Kidney (tissue), 14 donors: ENCODE results near the gene LRRN4CL. TPM values are rescaled to one million over a fixed set of nuclear protein-coding genes. Genes with fewer than 3 reads are reported as not detected.
A peak's percentile ranks its signal among the peaks of the same experiment; 100 is the strongest.

Source experiments
- DNase-seq, 5 donors: peaks; one replicate each; pipeline ENCODE4 v3.0.0-alpha.2; 2013 to 2020
- FAIRE-seq: peaks from 2 replicates; lab custom pipeline; 2012; peaks lifted over from hg19 to GRCh38; lab: Jason Lieb, UNC
- H3K27ac ChIP-seq, 2 donors: one replicate each; pipeline ENCODE4 v1.7.0; 2013; ENCODE audit warnings: low read depth in 2 of 2, low read length in 2 of 2, inconsistent platforms in 1 of 2
- H3K27me3 ChIP-seq: one replicate; pipeline ENCODE4 v1.7.1; 2013; ENCODE audit warnings: low read length, inconsistent platforms; ENCODE audit not compliant: control insufficient read depth, insufficient read depth
- H3K36me3 ChIP-seq, 3 donors: one replicate each; pipeline versions ENCODE4 v1.7.0 to v1.7.1; 2013; ENCODE audit warnings: low read length in 3 of 3, control low read depth in 1 of 3, inconsistent platforms in 1 of 3; ENCODE audit not compliant: insufficient read depth in 3 of 3, control insufficient read depth in 2 of 3
- H3K4me1 ChIP-seq, 3 donors: one replicate each; pipeline versions ENCODE4 v1.7.0 to v1.7.1; 2013; ENCODE audit warnings: low read length in 3 of 3, inconsistent platforms in 1 of 3, low read depth in 1 of 3; ENCODE audit not compliant: control insufficient read depth in 2 of 3, insufficient read depth in 2 of 3
- H3K4me3 ChIP-seq, 3 donors: one replicate each; pipeline versions ENCODE4 v1.7.0 to v1.8.1; 2013; ENCODE audit warnings: low read length in 3 of 3, control low read depth in 1 of 3, inconsistent platforms in 1 of 3
- H3K9ac ChIP-seq, 3 donors: one replicate each; pipeline versions ENCODE4 v1.7.0 to v1.7.1; 2013; ENCODE audit warnings: low read length in 3 of 3, control low read depth in 1 of 3, inconsistent platforms in 1 of 3
- H3K9me3 ChIP-seq, 3 donors: one replicate each; pipeline versions ENCODE4 v1.7.0 to v1.7.1; 2013; ENCODE audit warnings: low read length in 3 of 3, control low read depth in 1 of 3, inconsistent platforms in 1 of 3; ENCODE audit not compliant: control insufficient read depth in 2 of 3, insufficient read depth in 1 of 3
- intact Hi-C: fragments of 100-400 bp; cut with DNase I; formaldehyde crosslinking; loops from one replicate; pipeline ENCODE4 v1.11.1; 2022
- polyA plus RNA-seq: library from polyadenylated mRNA; stranded (reverse); fragments of 350-450 nt; fragmentation: Illumina TruSeq; extraction: RNeasy Lipid Tissue Mini Kit (QIAGEN cat#74804); gene quantifications from one replicate; pipeline ENCODE4 v1.2.3, GENCODE V29; 2014; ENCODE audit warnings: low read depth, low replicate concordance; ENCODE audit not compliant: insufficient read depth
- total RNA-seq: library from RNA; stranded (reverse); fragmentation: NEBNext Ultra II Directional; extraction: Animal tissue kit (Norgen Biotek cat#: 25700); gene quantifications from one replicate; pipeline ENCODE4 v1.2.1, GENCODE V29; 2021
- TF ChIP-seq, protein P1 (sequence below): IDR thresholded peaks from 3 replicates; pipeline ENCODE4 v1.5.1; 2012; ENCODE audit warnings: mild to moderate bottlenecking, moderate library complexity, borderline replicate concordance; ENCODE audit not compliant: insufficient read depth; ENCODE audit errors: extremely low read depth
- donor health status: control.
- donor health status: control.
- donor health status: control.
- donor health status: control.
- donor health status: control.
- donor health status: DM: yes; HTN: yes; CAD: no.
- donor health status: Normal renal cell carcinoma (clear cell type).

The LRRN4CL gene
- total and polyA plus RNA-seq, 2 donors from 2014 or later, result 0.58 to 1.2 TPM

DNA sequence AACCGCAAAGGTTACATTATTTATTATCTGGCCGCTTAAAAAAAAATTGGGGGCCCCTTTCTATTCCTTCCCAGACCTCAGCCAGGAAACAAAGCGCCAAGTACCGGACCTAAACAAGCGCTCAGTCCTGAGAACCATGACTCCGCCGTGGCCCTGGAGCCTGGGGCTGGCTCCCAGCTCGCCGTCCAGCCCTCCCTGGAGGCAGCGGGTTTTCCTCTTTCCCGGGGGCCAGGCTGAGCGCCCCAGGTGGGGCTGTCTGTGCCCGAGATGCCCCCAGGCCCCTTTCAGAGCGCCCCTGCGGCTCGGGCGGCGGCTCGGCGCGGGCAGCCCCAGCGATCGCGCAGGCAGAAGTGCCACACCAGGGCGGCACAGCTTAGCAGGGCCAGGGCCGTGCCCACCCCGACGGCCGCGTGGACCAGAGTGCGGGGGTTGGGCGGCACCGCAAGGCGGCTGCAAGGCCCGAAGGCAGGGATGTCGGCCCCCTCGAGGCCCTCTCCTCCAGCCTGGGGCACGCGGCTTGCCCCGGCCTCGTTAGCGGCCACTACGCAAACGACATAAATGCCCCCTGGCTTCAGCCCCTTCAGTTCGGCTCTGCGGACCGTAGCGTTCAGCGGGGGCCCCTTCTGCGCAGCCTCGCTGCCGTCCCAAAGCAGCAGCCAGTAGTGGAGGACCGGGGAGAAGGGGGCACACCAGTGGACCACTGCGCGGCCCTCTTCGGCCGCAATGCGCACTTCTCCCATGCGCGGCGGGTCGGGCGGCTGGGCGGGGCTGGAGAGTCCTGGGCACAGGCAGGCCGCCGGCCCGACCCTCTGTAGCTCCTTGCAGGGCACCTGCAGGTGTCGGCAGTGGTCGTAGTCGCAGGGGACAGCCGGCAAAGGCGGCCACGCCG, 1.6 kb downstream of the LRRN4CL start:
- FAIRE-seq (no peak), DNase-seq (peak; percentile 66 to 74 (median 70))
- peaks cover 5 to 23% (median 12%) of the 10 kb centered on the region in 3 donors for H3K36me3 ChIP-seq
- intact Hi-C loops, result no loop called here
- H3K9me3 ChIP-seq, result no peaks in the 10 kb centered on the region
- no peaks in the 10 kb centered on the region for H3K27me3 ChIP-seq
- TF ChIP-seq, protein P1, sequence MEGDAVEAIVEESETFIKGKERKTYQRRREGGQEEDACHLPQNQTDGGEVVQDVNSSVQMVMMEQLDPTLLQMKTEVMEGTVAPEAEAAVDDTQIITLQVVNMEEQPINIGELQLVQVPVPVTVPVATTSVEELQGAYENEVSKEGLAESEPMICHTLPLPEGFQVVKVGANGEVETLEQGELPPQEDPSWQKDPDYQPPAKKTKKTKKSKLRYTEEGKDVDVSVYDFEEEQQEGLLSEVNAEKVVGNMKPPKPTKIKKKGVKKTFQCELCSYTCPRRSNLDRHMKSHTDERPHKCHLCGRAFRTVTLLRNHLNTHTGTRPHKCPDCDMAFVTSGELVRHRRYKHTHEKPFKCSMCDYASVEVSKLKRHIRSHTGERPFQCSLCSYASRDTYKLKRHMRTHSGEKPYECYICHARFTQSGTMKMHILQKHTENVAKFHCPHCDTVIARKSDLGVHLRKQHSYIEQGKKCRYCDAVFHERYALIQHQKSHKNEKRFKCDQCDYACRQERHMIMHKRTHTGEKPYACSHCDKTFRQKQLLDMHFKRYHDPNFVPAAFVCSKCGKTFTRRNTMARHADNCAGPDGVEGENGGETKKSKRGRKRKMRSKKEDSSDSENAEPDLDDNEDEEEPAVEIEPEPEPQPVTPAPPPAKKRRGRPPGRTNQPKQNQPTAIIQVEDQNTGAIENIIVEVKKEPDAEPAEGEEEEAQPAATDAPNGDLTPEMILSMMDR, result no peak
- peak overlapping the region in 2 of 3 donors; percentile 32 to 34 for H3K4me3 ChIP-seq
- peaks cover 4 to 9% (median 8%) of the 10 kb centered on the region in 3 donors for H3K4me1 ChIP-seq
- H3K9ac ChIP-seq, result peak overlapping the region in 1 of 3 donors; percentile 46
- no peak overlapping the region for H3K27ac ChIP-seq

DNA sequence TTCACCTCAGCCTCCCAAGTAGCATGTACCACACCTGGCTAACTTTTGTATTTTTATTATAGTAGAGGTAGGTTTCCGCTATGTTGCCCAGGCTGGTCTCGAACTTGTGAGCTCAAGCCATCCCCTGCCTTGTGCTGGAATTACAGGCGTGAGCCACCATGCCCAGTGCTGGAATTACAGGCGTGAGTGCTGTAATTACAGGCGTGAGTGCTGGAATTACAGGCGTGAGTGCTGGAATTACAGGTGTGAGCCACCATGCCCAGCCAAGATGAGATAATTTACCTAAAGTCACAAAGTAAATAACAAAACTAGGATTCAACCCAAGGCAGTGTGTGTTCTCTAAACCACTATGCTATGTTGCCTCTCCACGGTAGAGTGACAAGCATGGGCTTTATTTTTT, 6.8 kb downstream of the LRRN4CL start:
- TF ChIP-seq, protein P1, result no peak
- no peak overlapping the region for H3K27ac ChIP-seq
- peaks cover 0 to under 1% (median 0%) of the 10 kb centered on the region in 3 donors for H3K36me3 ChIP-seq
- no peaks in the 10 kb centered on the region for H3K27me3 ChIP-seq
- intact Hi-C loops, result no loop called here
- FAIRE-seq (no peak), DNase-seq (no peak)
- H3K4me1 ChIP-seq, result peaks cover 0 to 8% (median 4%) of the 10 kb centered on the region in 3 donors
- H3K4me3 ChIP-seq, result no peak overlapping the region
- H3K9ac ChIP-seq, result no peak overlapping the region
- no peaks in the 10 kb centered on the region for H3K9me3 ChIP-seq

DNA sequence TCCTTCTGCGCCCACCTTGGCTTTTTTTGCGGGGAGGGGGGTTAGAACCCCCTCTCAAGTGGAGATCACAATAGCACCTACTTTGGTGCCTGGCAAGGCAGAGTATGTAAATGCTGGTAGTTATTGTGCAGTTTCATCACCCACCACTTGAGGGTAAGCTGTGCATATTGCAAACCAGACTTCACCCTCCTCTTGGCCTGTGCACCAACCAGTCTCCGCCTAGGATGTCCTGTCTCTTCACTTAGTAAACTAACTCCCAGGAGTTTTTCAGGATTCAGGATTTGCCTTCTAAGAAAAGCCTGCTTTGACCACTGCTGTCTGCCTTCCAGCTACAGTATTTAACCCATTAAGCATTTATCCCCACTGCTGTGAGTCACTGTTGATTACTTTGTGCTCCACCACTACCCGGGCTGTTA, 8.5 kb downstream of the LRRN4CL start:
- FAIRE-seq, result no peak
- H3K27ac ChIP-seq, result no peak overlapping the region
- no peaks in the 10 kb centered on the region for H3K9me3 ChIP-seq
- no peak overlapping the region for H3K9ac ChIP-seq
- TF ChIP-seq, protein P1, result peak; percentile 69
- no peak overlapping the region for H3K4me3 ChIP-seq
- intact Hi-C loops, result no loop called here
- H3K4me1 ChIP-seq, result peaks cover 0 to 8% (median 4%) of the 10 kb centered on the region in 3 donors
- peaks cover 0 to 5% (median 0%) of the 10 kb centered on the region in 3 donors for H3K36me3 ChIP-seq
- DNase-seq, result peak in 3 of 5 donors; percentile 43 to 74 (median 69)
- no peaks in the 10 kb centered on the region for H3K27me3 ChIP-seq
